Vagina (tissue), 2 donors: ENCODE results near the gene GATA2.

Experiments used
- CTCF ChIP-seq, 3 experiments: fragments of 450-650 bp in 2 of 3; fragments of 200-600 bp in 1 of 3; sonication (generic) in 1 of 3; IDR thresholded peaks; one replicate each; pipeline ENCODE4 v1.5.1; 2017 to 2019; ENCODE audit warnings: antibody characterized with exemption in 3 of 3, mild to moderate bottlenecking in 2 of 3, moderate library complexity in 2 of 3
- POLR2A ChIP-seq, 2 donors: fragments of 450-650 bp; IDR thresholded peaks; one replicate each; pipeline ENCODE4 v1.6.1; 2017; ENCODE audit warnings: antibody characterized with exemption in 2 of 2, mild to moderate bottlenecking in 2 of 2, moderate library complexity in 2 of 2
- POLR2AphosphoS5 ChIP-seq, 2 donors: sonication (generic); formaldehyde crosslinking; IDR thresholded peaks; one replicate each; pipeline ENCODE4 v1.9.0; 2017; ENCODE audit warnings: antibody characterized with exemption in 2 of 2, mild to moderate bottlenecking in 2 of 2, low read depth in 1 of 2; ENCODE audit not compliant: insufficient read depth in 1 of 2

GRCh38 chr3:128435561-128435960 is 57.4 kb downstream of the GATA2 start:
- TF ChIP-seq POLR2A (IDR thresholded peaks at IDR 0.05) (no peak), CTCF (IDR thresholded peaks at IDR 0.05) (no peak), POLR2AphosphoS5 (IDR thresholded peaks at IDR 0.05; ENCODE audit: insufficient read depth in 1 of 2, low read depth in 1 of 2) (no peak)
